H1 (cell line): ENCODE results near the gene DDC. TPM values are rescaled to one million over a fixed set of nuclear protein-coding genes. Genes with fewer than 3 reads are reported as not detected.
"Not testable (repeated sequence)": the region's sequence is repeated elsewhere in the genome, so short reads cannot be mapped to it uniquely, and the experiment has no call there.

Source experiments
- CTCF ChIA-PET: fragments of 300-600 bp; sonication (Branson Sonifier 250); formaldehyde crosslinking; loops from one replicate; lab custom pipeline; 2021; ENCODE audit not compliant: partially characterized antibody; lab: Charles Lee
- POLR2A ChIA-PET: fragments of 300-600 bp; sonication (Branson Sonifier 250); formaldehyde crosslinking; loops from one replicate; lab custom pipeline; 2021; ENCODE audit warnings: inconsistent platforms; ENCODE audit not compliant: partially characterized antibody; lab: Charles Lee
- DNase-seq, 2 experiments: peaks; one replicate each; pipeline versions ENCODE4 v3.0.0 to v3.0.0-alpha.2; 2010 to 2022; ENCODE audit warnings: low spot score in 2 of 2, low read depth in 1 of 2, mixed read lengths in 1 of 2
- FAIRE-seq: peaks from 2 replicates; lab custom pipeline; 2011; peaks lifted over from hg19 to GRCh38; lab: Jason Lieb, UNC
- H2AFZ ChIP-seq: 2 replicates; pipeline ENCODE4 v1.8.1; 2012; ENCODE audit warnings: low read length, inconsistent platforms
- H2AK5ac ChIP-seq: 2 replicates; pipeline ENCODE4 v1.6.1; 2013; ENCODE audit warnings: low read depth, low read length
- H2BK120ac ChIP-seq: replicated peaks from 2 replicates; pipeline ENCODE3; 2013; ENCODE audit warnings: low read depth, low read length, inconsistent platforms
- H2BK12ac ChIP-seq: 2 replicates; pipeline ENCODE4 v1.6.1; 2013; ENCODE audit warnings: low read depth, low read length
- H2BK15ac ChIP-seq: 2 replicates; pipeline ENCODE4 v1.6.1; 2013; ENCODE audit warnings: low read length
- H2BK20ac ChIP-seq: 2 replicates; pipeline ENCODE4 v1.6.1; 2013; ENCODE audit warnings: low read length
- H2BK5ac ChIP-seq: 2 replicates; pipeline ENCODE4 v1.6.1; 2013; ENCODE audit warnings: low read depth, low read length
- H3K14ac ChIP-seq: 2 replicates; pipeline ENCODE4 v1.6.1; 2013; ENCODE audit warnings: inconsistent platforms; ENCODE audit not compliant: insufficient read length
- H3K18ac ChIP-seq: 2 replicates; pipeline ENCODE4 v1.6.1; 2013; ENCODE audit warnings: low read length; ENCODE audit errors: extremely low read depth
- H3K23ac ChIP-seq: 2 replicates; pipeline ENCODE4 v1.6.1; 2013; ENCODE audit warnings: inconsistent platforms; ENCODE audit not compliant: insufficient read length
- H3K23me2 ChIP-seq: 2 replicates; pipeline ENCODE4 v1.6.1; 2013; ENCODE audit warnings: low read depth, low read length
- H3K27ac ChIP-seq: 2 replicates; pipeline ENCODE4 v1.6.1; 2011; ENCODE audit warnings: low read depth, low read length, inconsistent platforms
- H3K27me3 ChIP-seq, 4 experiments: replicated peaks in 1 of 4; 1 replicate in 1 of 4; 2 replicates in 3 of 4; pipeline versions ENCODE4 v1.6.1 to v1.8.1; 2011 to 2013; ENCODE audit warnings: low read length in 3 of 4, mild to moderate bottlenecking in 3 of 4, inconsistent platforms in 2 of 4, mixed read lengths in 2 of 4, moderate library complexity in 1 of 4; ENCODE audit not compliant: control insufficient read depth in 3 of 4, insufficient read depth in 3 of 4; ENCODE audit errors: extremely low read depth in 1 of 4
- H3K36me3 ChIP-seq, 4 experiments: 2 replicates each; pipeline versions ENCODE4 v1.6.1 to v1.8.1; 2011 to 2013; ENCODE audit warnings: mild to moderate bottlenecking in 4 of 4, low read length in 3 of 4, moderate library complexity in 2 of 4, control low read depth in 1 of 4, inconsistent platforms in 1 of 4; ENCODE audit not compliant: insufficient read depth in 4 of 4, control insufficient read depth in 2 of 4
- H3K4ac ChIP-seq: replicated peaks from 2 replicates; pipeline ENCODE3; 2013; ENCODE audit warnings: low read length, low read depth, mixed read lengths, inconsistent platforms; ENCODE audit not compliant: insufficient read length
- H3K4me1 ChIP-seq, 4 experiments: replicated peaks in 1 of 4; 1 replicate in 1 of 4; 2 replicates in 3 of 4; pipeline versions ENCODE4 v1.6.1 to v1.8.1; 2011 to 2013; ENCODE audit warnings: low read length in 3 of 4, inconsistent platforms in 2 of 4, mixed read lengths in 1 of 4; ENCODE audit not compliant: insufficient read depth in 4 of 4, control insufficient read depth in 3 of 4
- H3K4me2 ChIP-seq, 2 experiments: 2 replicates each; pipeline versions ENCODE4 v1.6.1 to v1.8.1; 2011 to 2013; ENCODE audit warnings: low read depth in 2 of 2, low read length in 2 of 2, control low read depth in 1 of 2, inconsistent platforms in 1 of 2, mild to moderate bottlenecking in 1 of 2; ENCODE audit not compliant: insufficient read depth in 1 of 2
- H3K4me3 ChIP-seq, 4 experiments: fragments of 200-600, 300-600 bp in 1 of 4; sonication (generic), shearing (Covaris generic), sonication (Bioruptor Twin) in 1 of 4; 2 replicates each; pipeline versions ENCODE4 v1.5.1 to v1.8.1; 2011 to 2016; ENCODE audit warnings: low read length in 4 of 4, low read depth in 3 of 4, control low read depth in 2 of 4, inconsistent platforms in 2 of 4, mild to moderate bottlenecking in 2 of 4, mixed read lengths in 1 of 4, moderate library complexity in 1 of 4; ENCODE audit not compliant: insufficient read depth in 2 of 4; ENCODE audit errors: extremely low read depth in 1 of 4
- H3K56ac ChIP-seq: replicated peaks from 2 replicates; pipeline ENCODE3; 2013; ENCODE audit warnings: low read depth, mild to moderate bottlenecking, mixed read lengths, low read length, inconsistent platforms; ENCODE audit not compliant: insufficient read length
- H3K79me1 ChIP-seq: 2 replicates; pipeline ENCODE4 v1.6.1; 2013; ENCODE audit warnings: low read depth, low read length, control low read depth
- H3K79me2 ChIP-seq, 2 experiments: 2 replicates each; pipeline versions ENCODE4 v1.6.1 to v1.8.1; 2012 to 2013; ENCODE audit warnings: low read length in 2 of 2, mild to moderate bottlenecking in 2 of 2, inconsistent platforms in 1 of 2; ENCODE audit not compliant: insufficient read depth in 2 of 2, control insufficient read depth in 1 of 2
- H3K9ac ChIP-seq, 4 experiments: replicated peaks in 1 of 4; 1 replicate in 1 of 4; 2 replicates in 3 of 4; pipeline versions ENCODE4 v1.6.1 to v1.8.1; 2011 to 2013; ENCODE audit warnings: low read depth in 3 of 4, low read length in 3 of 4, control low read depth in 2 of 4, mild to moderate bottlenecking in 2 of 4, moderate library complexity in 2 of 4, inconsistent platforms in 1 of 4; ENCODE audit errors: extremely low read depth in 1 of 4
- H3K9me3 ChIP-seq, 2 experiments: 2 replicates each; pipeline versions ENCODE4 v1.6.1 to v1.8.1; 2012 to 2013; ENCODE audit warnings: mild to moderate bottlenecking in 2 of 2, moderate library complexity in 2 of 2, control low read depth in 1 of 2, inconsistent platforms in 1 of 2, low read depth in 1 of 2, low read length in 1 of 2, mixed read lengths in 1 of 2; ENCODE audit not compliant: insufficient read depth in 2 of 2
- H4K20me1 ChIP-seq, 2 experiments: replicated peaks in 1 of 2; 2 replicates each; pipeline versions ENCODE3 to v1.8.1; 2011 to 2013; ENCODE audit warnings: inconsistent platforms in 2 of 2, low read length in 2 of 2, mild to moderate bottlenecking in 1 of 2; ENCODE audit not compliant: insufficient read depth in 2 of 2, control insufficient read depth in 1 of 2
- H4K5ac ChIP-seq: 2 replicates; pipeline ENCODE4 v1.6.1; 2013; ENCODE audit warnings: low read length, low read depth, mixed read lengths, inconsistent platforms; ENCODE audit not compliant: insufficient read length
- H4K8ac ChIP-seq: 2 replicates; pipeline ENCODE4 v1.8.0; 2013; ENCODE audit warnings: mild to moderate bottlenecking, moderate library complexity, low read length, inconsistent platforms; ENCODE audit not compliant: insufficient read depth; ENCODE audit errors: extremely low read depth
- H4K91ac ChIP-seq: replicated peaks from 2 replicates; pipeline ENCODE3; 2013; ENCODE audit warnings: low read length, mixed read lengths, inconsistent platforms; ENCODE audit not compliant: insufficient read length
- MAFK ChIP-seq: IDR thresholded peaks from 2 replicates; pipeline ENCODE4 v1.6.1; 2012; ENCODE audit warnings: low read depth, mild to moderate bottlenecking, improper control_type of control experiment, low read length
- POU5F1 ChIP-seq: IDR thresholded peaks from 2 replicates; pipeline ENCODE4 v1.6.1; 2011; ENCODE audit warnings: low read depth, mild to moderate bottlenecking, low read length, moderate library complexity
- TCF12 ChIP-seq: IDR thresholded peaks from 2 replicates; pipeline ENCODE4 v1.6.1; 2011; ENCODE audit warnings: low read depth, mild to moderate bottlenecking, low read length
- YY1 ChIP-seq: IDR thresholded peaks from 2 replicates; pipeline ENCODE4 v1.6.1; 2011; ENCODE audit warnings: low read depth, mild to moderate bottlenecking, low read length
- WGBS, 2 experiments: shearing (Covaris generic) in 1 of 2; methylation state at CpG; one replicate each; pipeline versions ENCODE4 v1.1.6 to v1.1.7; 2013 to 2015; ENCODE audit warnings: low lambda C conversion rate in 2 of 2, mixed read lengths in 2 of 2, inconsistent platforms in 1 of 2, low coverage in 1 of 2, missing lambda C conversion rate in 1 of 2; ENCODE audit not compliant: insufficient replicate concordance in 2 of 2, insufficient coverage in 1 of 2, insufficient read length in 1 of 2; ENCODE audit errors: extremely low coverage in 1 of 2, missing lambda C conversion rate in 1 of 2; 5-methylcytosine and 5-hydroxymethylcytosine counted together
- polyA plus RNA-seq, 7 experiments: library from polyadenylated mRNA; depleted of rRNA in 3 of 7; stranded (reverse) in 5 of 7; unstranded in 2 of 7; fragments of >200 nt in 5 of 7; fragments of 200-250 nt in 2 of 7; gene quantifications; 1 replicate in 5 of 7; 2 replicates in 1 of 7; 4 replicates in 1 of 7; pipeline versions ENCODE4 v1.2.1 to v1.2.3, GENCODE V29; 2011 to 2013; ENCODE audit warnings: missing spikeins in 2 of 7, mixed read lengths in 2 of 7
- total RNA-seq: library from RNA; stranded (reverse); fragmentation: NEBNext Ultra II Directional; extraction: Animal tissue kit (Norgen Biotek cat#: 25700); gene quantifications from 2 replicates; pipeline ENCODE4 v1.2.1, GENCODE V29; 2021

DDC gene
- total and polyA plus RNA-seq, 2 of the 8 experiments (the other 6 are each of a cell fraction or from before 2014, with no cell fraction given) = 0.05 TPM; not detected in 1

GRCh38 chr7:50461695-50462094, 103.5 kb downstream of the DDC start (continued):
- TF ChIP-seq MAFK (no peak), YY1 (no peak), POU5F1 (no peak), TCF12 (no peak)

DNA sequence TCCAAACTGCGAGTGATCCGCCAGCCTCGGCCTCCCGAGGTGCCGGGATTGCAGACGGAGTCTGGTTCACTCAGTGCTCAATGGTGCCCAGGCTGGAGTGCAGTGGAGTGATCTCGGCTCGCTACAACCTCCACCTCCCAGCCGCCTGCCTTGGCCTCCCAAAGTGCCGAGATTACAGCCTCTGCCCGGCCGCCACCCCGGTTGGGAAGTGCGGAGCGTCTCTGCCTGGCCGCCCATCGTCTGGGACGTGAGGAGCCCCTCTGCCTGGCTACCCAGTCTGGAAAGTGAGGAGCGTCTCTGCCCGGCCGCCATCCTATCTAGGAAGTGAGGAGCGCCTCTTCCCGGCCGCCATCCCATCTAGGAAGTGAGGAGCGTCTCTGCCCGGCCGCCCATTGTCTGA, 106.0 kb downstream of the DDC start:
- H3K23me2 ChIP-seq = not testable (repeated sequence)

More for the DNA sequence above, 106.0 kb downstream of the DDC start:
- H3K4me2 ChIP-seq, H3K27me3 ChIP-seq, H3K4ac ChIP-seq, H4K91ac ChIP-seq, H2BK5ac ChIP-seq, H3K23ac ChIP-seq, H2BK15ac ChIP-seq, CTCF ChIA-PET, H3K56ac ChIP-seq, H2BK120ac ChIP-seq, H3K14ac ChIP-seq, H3K9ac ChIP-seq, DNase-seq, H3K4me3 ChIP-seq, H3K79me2 ChIP-seq, H3K9me3 ChIP-seq, H3K27ac ChIP-seq, H4K20me1 ChIP-seq, POLR2A ChIA-PET, H3K79me1 ChIP-seq, H2AFZ ChIP-seq, H4K8ac ChIP-seq, H3K4me1 ChIP-seq, H3K36me3 ChIP-seq, H2AK5ac ChIP-seq, FAIRE-seq, H3K18ac ChIP-seq, H2BK12ac ChIP-seq, H2BK20ac ChIP-seq, H4K5ac ChIP-seq: not testable (repeated sequence)
- WGBS, 2 experiments = 98% methylated on average over 7 of the region's 27 CpGs; no CpG with 5 or more reads in 1 of the 2 experiments
